Measurements from ENCODE around the gene NIPSNAP3A.

The NIPSNAP3A gene

DNA sequence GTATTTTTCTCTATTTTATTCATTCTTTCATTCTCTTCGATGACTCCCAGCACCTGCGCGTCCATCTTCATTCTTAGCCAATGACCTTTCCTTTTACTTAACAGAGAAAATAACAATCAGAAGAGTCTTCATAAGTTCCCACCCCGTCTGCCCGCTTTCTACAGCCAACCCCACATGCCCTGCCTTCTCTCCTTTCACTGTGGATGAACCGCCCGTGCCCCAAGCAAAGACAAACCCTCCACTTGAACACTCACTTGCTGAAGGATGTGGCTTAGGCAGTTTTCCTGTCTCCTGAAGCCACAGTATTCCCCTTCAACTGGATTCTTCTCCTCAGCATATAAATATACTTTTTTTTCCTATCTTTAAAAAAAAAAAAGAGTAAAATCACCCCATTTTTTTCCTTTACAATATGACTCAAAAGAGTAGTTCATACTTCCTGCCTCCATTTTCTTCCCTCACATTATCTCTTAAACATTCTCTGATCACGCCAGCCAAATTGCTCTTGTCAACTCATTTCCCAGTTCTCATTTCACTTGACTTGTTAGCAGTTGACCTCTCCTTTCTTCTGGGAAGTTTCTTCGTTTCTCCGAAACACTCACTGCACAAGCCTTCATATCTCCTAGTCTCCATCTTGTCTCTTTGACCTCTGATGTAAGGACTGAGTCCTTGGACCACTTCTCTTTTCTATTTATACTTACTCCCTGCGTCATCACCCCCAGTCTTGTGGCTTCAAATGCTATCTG, 27.5 kb downstream of the NIPSNAP3A start:
- no peak for DNase-seq (ENCODE audit: low read depth)

DNA sequence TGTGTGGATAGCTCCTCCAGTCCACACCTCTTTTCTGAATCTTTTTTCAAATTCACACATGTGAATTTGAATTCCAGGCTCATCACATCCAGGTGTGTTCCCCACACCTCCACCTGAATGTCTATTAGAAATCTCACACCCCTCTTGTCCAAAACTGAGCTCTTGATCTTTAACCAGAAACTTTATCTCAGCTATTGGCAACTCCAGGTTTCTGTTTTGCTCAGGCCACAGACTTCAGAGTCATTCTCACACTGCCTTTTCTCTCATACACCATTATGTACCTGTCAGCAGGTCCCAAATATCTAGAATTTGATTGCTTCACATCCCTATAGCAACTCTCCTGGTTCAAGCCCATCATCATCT, 28.1 kb downstream of the NIPSNAP3A start:
- no peak for DNase-seq (ENCODE audit: low read depth)

DNA sequence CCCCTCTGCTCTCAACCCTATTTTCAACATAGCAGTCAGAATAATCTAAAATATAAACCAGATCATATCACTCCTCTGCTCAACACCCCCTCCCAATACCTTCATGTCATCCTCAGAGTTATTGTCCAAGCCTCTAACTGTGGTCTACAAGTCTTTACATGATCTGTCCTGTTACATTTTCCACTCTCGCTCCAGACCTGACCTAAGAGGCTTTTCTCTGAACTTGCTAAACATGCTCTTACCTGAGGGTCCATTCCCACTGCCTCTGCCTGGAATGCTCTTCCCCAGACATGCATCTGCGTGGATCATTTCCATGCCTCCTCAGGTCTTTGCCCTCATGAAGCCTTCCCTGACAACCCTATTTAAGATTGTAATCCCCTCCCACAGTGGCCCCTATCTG, 28.5 kb downstream of the NIPSNAP3A start:
- DNase-seq (ENCODE audit: low read depth) = no peak

DNA sequence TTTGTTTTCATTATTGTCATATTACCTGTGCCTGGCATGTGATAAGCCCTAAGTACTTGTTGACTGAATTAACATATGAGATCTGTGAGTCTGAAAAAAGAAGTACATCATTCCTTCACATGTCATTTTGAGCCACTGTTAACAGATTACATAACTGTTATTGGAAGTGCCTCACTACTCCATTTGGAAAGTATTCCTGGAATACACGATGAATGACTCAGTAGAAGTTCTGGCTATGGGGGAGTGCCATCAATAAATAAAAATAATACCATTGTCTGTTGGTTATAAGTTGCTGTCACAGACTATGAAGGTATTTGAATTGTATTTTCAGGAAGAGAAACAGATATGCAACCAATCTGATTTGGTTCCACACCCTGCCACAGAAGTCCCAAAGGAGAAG, 29.3 kb downstream of the NIPSNAP3A start:
- no peak for DNase-seq (ENCODE audit: low read depth)

DNA sequence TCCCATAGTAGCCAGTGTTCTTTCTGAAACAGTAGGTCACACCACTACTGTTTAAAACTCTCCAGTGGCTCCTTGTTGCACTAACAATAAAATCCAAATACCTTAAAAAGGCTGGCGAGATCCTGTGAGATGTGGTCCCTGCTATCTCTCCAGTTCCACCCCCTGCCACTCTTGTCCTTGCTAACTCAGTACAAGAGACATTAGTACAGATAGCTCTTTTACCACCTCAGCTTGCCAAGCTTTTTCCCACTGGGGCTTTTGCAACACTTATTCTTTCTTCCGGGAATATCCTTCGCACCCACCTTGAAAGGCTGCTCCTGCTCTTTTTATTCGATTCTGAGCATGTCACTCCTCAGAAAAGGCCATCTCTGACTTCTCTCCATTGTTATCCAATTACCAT, 31.3 kb downstream of the NIPSNAP3A start:
- DNase-seq (ENCODE audit: low read depth) = no peak

DNA sequence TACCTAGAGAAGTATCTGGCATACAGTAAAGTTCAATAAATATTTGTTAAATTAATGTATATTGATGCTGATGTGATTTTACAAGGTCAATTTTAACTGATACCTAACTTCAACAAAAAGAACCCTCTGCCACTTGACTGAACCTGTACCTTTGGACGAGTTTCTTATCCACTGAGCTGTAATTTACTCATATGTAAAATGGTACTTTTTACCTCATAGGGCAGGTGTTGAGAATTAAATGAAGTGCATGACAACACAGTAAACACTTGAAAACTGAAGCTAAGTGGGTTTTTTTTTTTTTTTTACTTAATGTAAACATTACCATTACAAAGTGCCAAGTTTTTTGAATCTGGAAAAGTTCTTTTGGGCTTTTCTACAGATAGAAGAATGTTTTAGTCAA, 31.9 kb downstream of the NIPSNAP3A start:
- DNase-seq (ENCODE audit: low read depth) = no peak

DNA sequence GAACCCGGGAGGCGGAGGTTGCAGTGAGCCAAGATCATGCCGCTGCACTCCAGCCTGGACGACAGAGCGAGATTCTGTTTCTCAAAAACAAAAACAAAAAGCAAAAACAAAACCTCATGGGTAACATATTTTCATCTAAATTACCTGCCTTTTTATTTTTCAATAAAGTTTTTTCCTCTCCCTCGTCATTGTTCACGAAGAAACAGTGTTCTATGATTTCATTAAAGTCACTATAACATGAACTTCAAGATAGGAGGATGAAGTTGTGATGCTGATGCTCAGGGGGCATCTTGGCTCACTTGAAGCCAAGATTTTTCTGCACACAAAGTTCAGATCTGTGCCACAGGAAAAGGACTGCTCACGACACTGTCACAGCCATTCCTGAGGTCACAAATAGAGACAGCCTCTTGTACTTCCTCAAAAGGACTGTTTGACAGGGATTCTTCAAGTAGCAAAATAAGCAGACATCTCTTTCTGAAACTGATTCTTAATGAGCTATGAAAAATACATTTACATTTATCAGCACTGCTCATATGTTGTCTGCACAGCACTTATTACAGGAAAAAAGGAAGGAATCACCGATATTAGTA, 32.6 kb downstream of the NIPSNAP3A start:
- no peak for DNase-seq (ENCODE audit: low read depth)

- no peak for DNase-seq (ENCODE audit: low read depth)
Measured at GRCh38 chr9:104780796-104781395, 33.4 kb downstream of the NIPSNAP3A start.

GRCh38 chr9:104783588-104783987, 36.1 kb downstream of the NIPSNAP3A start:
- DNase-seq (ENCODE audit: low read depth) = no peak

- DNase-seq (ENCODE audit: low read depth) = no peak
Measured at GRCh38 chr9:104784098-104784497, 36.6 kb downstream of the NIPSNAP3A start.

DNA sequence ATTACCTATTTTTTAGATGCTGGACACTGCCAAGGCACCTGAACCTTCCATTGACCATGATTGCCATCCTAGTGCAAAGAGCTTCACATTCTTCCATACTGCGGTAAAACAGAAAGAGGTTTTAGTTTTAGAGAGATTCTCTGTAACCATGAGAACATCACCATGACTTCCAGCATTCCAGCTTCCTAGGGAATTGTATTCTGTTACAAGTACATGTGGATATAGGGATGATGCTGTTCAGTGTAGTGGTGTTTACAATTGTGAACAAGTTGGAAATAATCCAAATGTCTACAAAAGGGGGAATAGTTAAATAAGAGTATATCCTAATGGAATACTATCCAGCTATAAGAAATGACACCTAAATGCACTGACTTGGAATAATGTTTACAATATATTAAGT, 38.8 kb downstream of the NIPSNAP3A start:
- DNase-seq (ENCODE audit: low read depth) = no peak

DNA sequence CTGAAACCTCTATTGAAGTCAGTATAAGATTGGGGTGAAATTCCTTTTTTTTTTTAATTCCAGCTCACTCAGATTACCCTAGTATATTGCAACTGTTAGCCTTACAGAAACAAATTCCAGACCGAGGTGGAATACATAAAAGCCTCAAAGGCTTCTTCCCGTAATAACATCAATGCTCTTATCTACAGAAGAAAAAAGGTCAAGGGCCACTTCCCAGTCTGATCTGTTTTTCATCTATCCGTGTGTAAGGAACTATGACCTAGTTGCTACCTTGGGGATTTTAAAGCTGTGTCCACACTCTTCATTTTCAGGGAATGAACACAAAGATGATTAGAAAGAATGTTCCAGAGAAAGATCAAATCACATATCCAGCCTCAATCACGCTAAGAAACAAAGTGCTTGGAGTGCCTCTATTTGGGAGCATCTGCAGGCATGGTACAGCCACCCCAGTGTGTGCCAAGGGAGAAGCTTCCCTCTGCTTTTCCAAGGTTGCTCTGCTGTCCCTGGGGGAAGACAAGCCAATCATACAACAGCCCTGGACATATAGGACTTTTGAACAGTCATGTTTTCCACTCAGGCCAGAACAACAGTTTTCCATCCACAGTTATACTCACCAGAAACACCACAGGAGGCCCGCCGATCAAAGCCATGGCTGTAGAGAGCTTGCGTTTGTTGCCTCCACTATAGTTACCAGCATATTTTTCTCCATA, 40.0 kb downstream of the NIPSNAP3A start:
- DNase-seq (ENCODE audit: low read depth) = no peak

DNA sequence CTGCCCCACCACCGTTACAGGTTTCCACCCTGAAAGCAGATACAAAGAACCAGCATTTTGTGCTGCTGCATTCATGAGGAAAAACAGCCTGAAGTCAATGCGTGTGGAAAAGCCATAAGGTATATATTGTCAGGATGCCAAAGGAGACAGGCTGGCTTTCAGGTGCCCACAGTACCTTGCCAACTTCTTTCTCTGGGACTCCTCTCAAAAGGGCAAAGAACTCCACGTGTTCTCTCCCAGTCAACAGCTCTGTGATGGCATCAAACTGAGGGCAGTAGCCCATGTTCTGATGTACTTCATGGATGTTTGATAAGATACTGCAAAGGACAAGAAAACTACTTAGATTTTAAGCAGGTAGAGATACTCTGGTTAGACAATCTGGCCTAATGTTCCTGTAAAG, 40.8 kb downstream of the NIPSNAP3A start:
- DNase-seq (ENCODE audit: low read depth) = no peak

DNA sequence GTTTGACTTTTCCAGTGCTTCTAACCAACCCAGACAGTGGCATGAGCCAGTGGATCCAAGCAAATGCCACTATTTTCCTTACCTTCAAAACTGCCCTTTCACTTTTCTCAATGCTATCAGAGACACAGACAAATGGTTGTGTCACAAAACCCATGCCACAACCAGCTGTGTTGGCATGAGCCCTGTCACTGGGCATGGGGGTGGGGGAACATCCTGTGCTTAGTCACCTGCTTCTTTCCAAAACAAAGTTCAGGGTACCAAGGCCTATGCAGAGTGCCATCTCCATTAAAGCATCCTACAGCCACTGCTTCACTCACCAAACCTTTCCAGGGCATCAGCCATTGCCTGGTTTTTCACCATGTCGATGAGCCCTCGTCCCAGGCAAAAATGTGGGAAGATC, 46.6 kb downstream of the NIPSNAP3A start:
- no peak for DNase-seq (ENCODE audit: low read depth)

- DNase-seq (ENCODE audit: low read depth) = no peak
Measured at GRCh38 chr9:104795082-104795481, 47.6 kb downstream of the NIPSNAP3A start.

DNA sequence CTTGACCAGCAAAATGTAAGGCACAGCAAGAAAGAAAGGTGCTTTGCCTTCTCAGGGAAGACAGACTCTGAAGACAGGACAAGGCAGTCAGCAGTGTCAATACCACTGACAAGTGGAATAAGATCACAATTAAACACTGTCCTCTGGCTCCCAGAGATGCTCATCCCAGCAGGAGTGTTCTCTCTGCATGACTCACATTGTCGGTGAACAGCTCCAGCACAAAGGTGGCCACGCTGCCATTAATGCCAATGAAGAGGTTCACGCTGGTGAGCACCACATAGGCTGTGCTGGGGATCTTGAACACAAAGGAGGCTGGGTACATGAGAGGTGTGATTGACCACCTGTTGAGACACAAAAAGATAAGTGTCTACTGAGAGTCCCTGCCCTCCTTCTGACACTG, 48.4 kb downstream of the NIPSNAP3A start:
- no peak for DNase-seq (ENCODE audit: low read depth)

DNA sequence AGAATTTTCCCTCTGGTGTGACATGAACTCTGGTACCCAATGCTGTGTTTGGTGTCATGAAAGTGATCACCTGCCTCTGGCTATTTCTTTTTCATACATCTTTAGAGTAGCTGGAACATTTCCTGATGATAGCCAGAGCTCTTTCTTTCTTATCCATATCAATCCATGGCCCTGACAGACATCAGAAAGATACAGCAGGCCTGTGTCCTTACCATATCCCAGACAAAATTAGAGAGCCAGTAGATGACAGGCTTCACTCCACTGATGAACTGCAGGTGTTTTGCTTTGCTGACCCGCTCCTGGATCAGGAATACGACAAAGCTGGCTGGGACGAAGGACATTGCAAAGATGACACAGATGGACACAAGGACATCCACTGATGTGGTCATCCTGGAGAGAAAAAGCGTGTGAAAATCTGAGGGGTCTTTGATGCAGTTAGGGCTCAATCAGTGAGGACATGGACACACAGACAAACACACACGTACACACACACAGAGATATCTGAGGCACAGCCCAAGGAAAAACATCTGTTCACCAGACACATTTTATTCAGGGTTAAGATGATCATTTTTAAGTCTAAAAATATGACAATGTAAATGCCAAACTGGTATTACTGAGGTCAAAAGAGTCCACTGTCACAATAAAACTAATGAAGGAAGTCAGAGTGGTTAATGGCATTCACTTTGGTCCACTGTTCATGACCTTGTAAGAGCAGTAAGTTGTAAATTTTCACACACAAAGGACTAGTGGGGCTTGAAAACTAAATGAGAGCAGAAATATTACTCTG, 50.9 kb downstream of the NIPSNAP3A start:
- DNase-seq (ENCODE audit: low read depth) = no peak

DNA sequence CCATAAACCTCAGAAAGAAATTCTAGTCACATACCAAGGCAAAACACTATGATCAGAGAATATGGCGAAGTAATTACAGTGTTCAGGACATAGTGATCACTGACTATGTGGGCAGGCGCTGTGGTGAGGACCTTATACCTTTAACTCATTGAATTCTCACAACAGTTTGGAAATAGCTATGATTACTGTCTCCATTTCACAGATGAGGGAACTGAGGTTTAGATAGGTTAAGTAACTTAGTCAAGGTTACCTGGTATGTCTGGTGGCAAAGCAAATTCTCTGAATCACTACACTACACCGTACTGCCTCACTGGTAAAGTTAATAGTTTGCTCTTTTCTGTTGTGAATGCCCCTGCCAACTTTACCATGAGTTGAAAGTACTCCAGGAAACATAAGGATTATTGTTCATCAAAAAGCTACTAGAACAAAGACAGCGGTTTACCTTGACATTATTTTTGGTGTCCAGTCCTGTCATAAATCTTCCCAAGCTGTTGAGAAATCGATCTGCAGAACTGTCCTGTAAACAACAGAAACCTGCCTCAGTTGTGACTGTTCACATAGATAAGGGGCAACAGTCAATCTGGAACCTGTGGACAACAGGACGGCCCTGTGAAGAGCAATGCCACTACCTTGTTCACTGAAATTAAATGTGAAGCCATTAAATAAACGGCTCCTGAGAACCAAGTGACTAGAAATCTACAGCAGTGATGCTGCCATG, 52.7 kb downstream of the NIPSNAP3A start:
- no peak for DNase-seq (ENCODE audit: low read depth)

- DNase-seq (ENCODE audit: low read depth) = no peak
Measured at GRCh38 chr9:104802110-104802509, 54.6 kb downstream of the NIPSNAP3A start.

- no peak for DNase-seq (ENCODE audit: low read depth)
Measured at GRCh38 chr9:104802906-104803305, 55.4 kb downstream of the NIPSNAP3A start.

DNA sequence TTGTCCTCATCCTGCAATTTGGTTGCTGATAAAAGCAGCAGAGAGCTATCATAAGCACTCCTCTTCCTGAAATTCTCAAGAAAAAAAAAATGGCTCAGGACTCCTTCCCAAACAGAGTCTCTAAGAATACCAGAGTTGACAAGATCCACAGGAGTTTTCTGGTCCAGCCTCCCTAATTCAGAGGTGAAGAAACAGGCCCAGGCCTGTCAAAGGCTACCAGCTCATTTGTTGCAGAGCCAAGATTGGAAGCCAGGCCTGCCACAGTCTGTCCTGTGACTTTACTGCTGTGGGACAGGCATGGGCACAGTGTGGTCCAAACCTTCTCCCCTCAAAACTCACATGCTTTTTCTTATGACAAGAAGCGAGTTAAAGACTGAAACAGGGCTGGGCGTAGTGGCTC, 58.0 kb downstream of the NIPSNAP3A start:
- no peak for DNase-seq (ENCODE audit: low read depth)

All from activated T-cell treated with anti-CD3 and anti-CD28 coated beads for 48 hours (primary cell).